Fibroblast of lung (primary cell): ENCODE measurements around the gene HPS1. TPM values are rescaled to one million over a fixed set of nuclear protein-coding genes. Genes with fewer than 3 reads are reported as not detected.
A peak's percentile ranks its signal among the peaks of the same experiment; 100 is the strongest.

ENCODE experiments used
- DNase-seq, 2 donors: peaks; one replicate each; pipeline versions ENCODE4 v3.0.0 to v3.0.0-alpha.2; 2010; ENCODE audit warnings: low read depth in 2 of 2
- H2AFZ ChIP-seq: 2 replicates; pipeline ENCODE4 v1.5.1; 2012; ENCODE audit warnings: low read length, control low read depth, inconsistent platforms
- H3K27ac ChIP-seq: 2 replicates; pipeline ENCODE4 v1.5.1; 2011; ENCODE audit warnings: low read length, control low read depth; ENCODE audit not compliant: insufficient read depth
- H3K27me3 ChIP-seq: 2 replicates; pipeline ENCODE4 v1.5.1; 2011; ENCODE audit warnings: mild to moderate bottlenecking, low read length; ENCODE audit not compliant: control insufficient read depth, insufficient read depth
- H3K36me3 ChIP-seq: 2 replicates; pipeline ENCODE4 v1.5.1; 2011; ENCODE audit warnings: low read length; ENCODE audit not compliant: control insufficient read depth, insufficient read depth
- H3K4me1 ChIP-seq: 2 replicates; pipeline ENCODE4 v1.5.1; 2011; ENCODE audit warnings: low read length; ENCODE audit not compliant: control insufficient read depth, insufficient read depth; ENCODE audit errors: extremely low read depth
- H3K4me2 ChIP-seq: 2 replicates; pipeline ENCODE4 v1.5.1; 2011; ENCODE audit warnings: low read length, control low read depth; ENCODE audit not compliant: insufficient read depth; ENCODE audit errors: extremely low read depth
- H3K4me3 ChIP-seq, 4 experiments: fragments of 200-600 bp in 1 of 4; sonication (generic) in 1 of 4; replicated peaks in 1 of 4; 2 replicates each; pipeline ENCODE4 v1.5.1; 2011 to 2016; ENCODE audit warnings: low read length in 4 of 4, low read depth in 3 of 4, mild to moderate bottlenecking in 3 of 4, control low read depth in 2 of 4, inconsistent platforms in 1 of 4, mixed read lengths in 1 of 4; ENCODE audit not compliant: insufficient read depth in 1 of 4; ENCODE audit errors: control extremely low read depth in 1 of 4
- H3K79me2 ChIP-seq: 2 replicates; pipeline ENCODE4 v1.5.1; 2012; ENCODE audit warnings: mild to moderate bottlenecking, low read length, inconsistent platforms; ENCODE audit not compliant: control insufficient read depth, insufficient read depth
- H3K9ac ChIP-seq: 2 replicates; pipeline ENCODE4 v1.5.1; 2011; ENCODE audit warnings: mild to moderate bottlenecking, low read length, control low read depth; ENCODE audit not compliant: insufficient read depth
- H3K9me3 ChIP-seq: 2 replicates; pipeline ENCODE4 v1.5.1; 2012; ENCODE audit warnings: low read depth, low read length; ENCODE audit not compliant: control insufficient read depth, insufficient read depth
- H4K20me1 ChIP-seq: 2 replicates; pipeline ENCODE4 v1.5.1; 2011; ENCODE audit warnings: low read length; ENCODE audit not compliant: control insufficient read depth, insufficient read depth; ENCODE audit errors: extremely low read depth
- EZH2 ChIP-seq: IDR thresholded peaks from 2 replicates; pipeline ENCODE4 v1.5.1; 2012; ENCODE audit warnings: low read length, control low read depth, mild to moderate bottlenecking; ENCODE audit errors: missing control alignments
- polyA plus RNA-seq, 2 donors: library from polyadenylated mRNA; depleted of rRNA in 1 of 2; stranded (reverse) in 1 of 2; unstranded in 1 of 2; fragments of >200 nt; gene quantifications; 2 replicates each; pipeline ENCODE4 v1.2.1, GENCODE V29; 2011 to 2012; ENCODE audit warnings: missing spikeins in 1 of 2
- total RNA-seq: library from RNA; depleted of rRNA; stranded (reverse); fragments of >200 nt; gene quantifications from 2 replicates; pipeline ENCODE4 v1.2.1, GENCODE V29; 2014
- TF ChIP-seq, protein P1 (sequence below), 2 donors: IDR thresholded peaks in 1 of 2; conservative IDR thresholded peaks in 1 of 2; 1 replicate in 1 of 2; 2 replicates in 1 of 2; pipeline ENCODE4 v1.5.1; 2011 to 2012; ENCODE audit warnings: low read length in 2 of 2, control low read depth in 1 of 2, inconsistent platforms in 1 of 2, low read depth in 1 of 2, mild to moderate bottlenecking in 1 of 2

The HPS1 gene
- total and polyA plus RNA-seq, 2 donors (not counting 1 experiment from before 2014, with no cell fraction given): 44.6 to 58.1 TPM

DNA sequence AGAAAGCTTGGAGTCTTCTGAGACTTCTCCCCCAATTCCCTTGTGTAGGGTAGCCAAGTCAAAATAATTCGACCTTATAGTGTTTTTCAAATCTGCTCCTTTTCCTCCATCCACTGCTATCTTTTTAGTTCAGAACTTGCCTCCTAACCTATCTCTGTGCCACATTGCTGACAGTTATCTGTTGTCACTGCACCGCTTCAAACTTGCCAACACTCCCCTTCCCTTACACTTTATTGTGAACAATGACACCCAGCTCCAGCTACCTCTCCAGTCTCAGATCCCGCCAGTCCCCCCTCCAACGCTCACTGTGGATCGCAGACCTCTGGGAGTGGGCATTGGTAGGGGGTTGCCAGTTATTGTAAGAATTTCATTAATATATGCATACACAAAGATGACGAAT lies 16.3 kb upstream of the HPS1 start:
- no peaks in the 10 kb centered on the region for H3K27me3 ChIP-seq
- no peak for DNase-seq
- H3K4me2 ChIP-seq: no peak overlapping the region
- TF ChIP-seq EZH2: no peak
- TF ChIP-seq, protein P1, sequence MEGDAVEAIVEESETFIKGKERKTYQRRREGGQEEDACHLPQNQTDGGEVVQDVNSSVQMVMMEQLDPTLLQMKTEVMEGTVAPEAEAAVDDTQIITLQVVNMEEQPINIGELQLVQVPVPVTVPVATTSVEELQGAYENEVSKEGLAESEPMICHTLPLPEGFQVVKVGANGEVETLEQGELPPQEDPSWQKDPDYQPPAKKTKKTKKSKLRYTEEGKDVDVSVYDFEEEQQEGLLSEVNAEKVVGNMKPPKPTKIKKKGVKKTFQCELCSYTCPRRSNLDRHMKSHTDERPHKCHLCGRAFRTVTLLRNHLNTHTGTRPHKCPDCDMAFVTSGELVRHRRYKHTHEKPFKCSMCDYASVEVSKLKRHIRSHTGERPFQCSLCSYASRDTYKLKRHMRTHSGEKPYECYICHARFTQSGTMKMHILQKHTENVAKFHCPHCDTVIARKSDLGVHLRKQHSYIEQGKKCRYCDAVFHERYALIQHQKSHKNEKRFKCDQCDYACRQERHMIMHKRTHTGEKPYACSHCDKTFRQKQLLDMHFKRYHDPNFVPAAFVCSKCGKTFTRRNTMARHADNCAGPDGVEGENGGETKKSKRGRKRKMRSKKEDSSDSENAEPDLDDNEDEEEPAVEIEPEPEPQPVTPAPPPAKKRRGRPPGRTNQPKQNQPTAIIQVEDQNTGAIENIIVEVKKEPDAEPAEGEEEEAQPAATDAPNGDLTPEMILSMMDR (conservative IDR thresholded peaks at IDR 0.05 in 1 of 2, IDR thresholded peaks at IDR 0.05 in 1 of 2; ENCODE audit: low read depth in 1 of 2, low read length in 2 of 2): no peak
- no peak overlapping the region for H3K27ac ChIP-seq
- H3K9me3 ChIP-seq: no peaks in the 10 kb centered on the region
- no peak overlapping the region for H3K4me3 ChIP-seq
- H4K20me1 ChIP-seq: no peaks in the 10 kb centered on the region
- H3K4me1 ChIP-seq: peaks cover 13% of the 10 kb centered on the region
- H2AFZ ChIP-seq: no peak overlapping the region
- H3K79me2 ChIP-seq: no peaks in the 10 kb centered on the region
- H3K9ac ChIP-seq: no peak overlapping the region
- H3K36me3 ChIP-seq: no peaks in the 10 kb centered on the region

DNA sequence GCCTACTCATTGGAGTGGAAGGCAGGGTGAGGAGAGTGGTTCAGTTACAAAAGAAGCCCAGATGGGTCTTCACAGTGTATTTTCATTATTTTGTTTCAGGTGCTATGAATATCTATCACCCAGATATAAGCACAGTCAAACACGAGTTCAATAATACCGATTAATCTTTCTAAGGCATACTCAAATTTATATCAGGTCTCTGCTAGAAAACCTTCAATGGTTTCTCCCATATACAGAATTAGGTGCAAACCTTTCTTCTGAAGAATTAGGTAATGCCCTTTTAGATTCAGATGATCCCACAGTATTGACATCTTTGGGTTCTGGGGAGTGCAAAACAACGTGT lies 14.7 kb upstream of the HPS1 start:
- Histone ChIP-seq H3K79me2 (no peaks in the 10 kb centered on the region), H3K9me3 (no peaks in the 10 kb centered on the region), H4K20me1 (no peaks in the 10 kb centered on the region), H3K4me1 (peaks cover 11% of the 10 kb centered on the region), H3K27me3 (no peaks in the 10 kb centered on the region), H3K9ac (no peak overlapping the region), H2AFZ (no peak overlapping the region), H3K36me3 (no peaks in the 10 kb centered on the region), H3K4me2 (peak overlapping the region; percentile 70), H3K4me3 (no peak overlapping the region), H3K27ac (peak overlapping the region; percentile 73)
- DNase-seq: no peak
- TF ChIP-seq EZH2: no peak
- TF ChIP-seq, protein P1 (conservative IDR thresholded peaks at IDR 0.05 in 1 of 2, IDR thresholded peaks at IDR 0.05 in 1 of 2; ENCODE audit: low read depth in 1 of 2, low read length in 2 of 2): no peak

DNA sequence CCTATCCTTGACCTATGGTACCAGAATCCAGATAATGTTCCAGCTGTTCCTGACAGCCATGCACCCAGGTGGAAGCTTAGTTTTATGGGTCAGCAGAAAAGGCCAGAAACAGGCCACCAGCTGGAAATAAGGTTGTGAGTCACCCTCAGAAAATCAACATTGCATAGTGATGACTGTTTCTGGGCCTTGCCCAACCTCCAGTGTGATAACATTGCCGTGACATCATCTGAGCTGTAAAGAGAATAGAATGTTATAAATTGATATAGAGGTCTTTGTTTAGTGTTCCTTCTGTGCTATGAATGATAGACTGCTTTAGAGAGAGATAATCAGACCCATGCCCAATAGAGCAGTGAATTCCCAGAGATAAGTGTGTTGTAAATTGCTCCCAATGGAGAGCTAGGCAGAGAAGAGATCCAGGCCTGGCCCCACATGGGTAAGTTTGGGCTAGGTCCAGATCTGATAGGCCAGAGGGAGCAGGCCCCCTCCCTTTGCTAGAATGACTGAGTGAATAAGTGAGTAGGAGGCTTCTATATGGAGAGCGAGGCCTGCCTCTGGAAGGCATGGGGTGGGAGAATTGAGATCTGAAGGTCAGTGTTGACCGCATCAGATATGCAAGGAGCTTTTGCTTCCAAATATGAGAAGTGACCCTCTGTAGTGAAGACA lies 14.2 kb upstream of the HPS1 start:
- Histone ChIP-seq H3K36me3 (no peaks in the 10 kb centered on the region), H3K9ac (no peak overlapping the region)
- no peak for TF ChIP-seq EZH2
- TF ChIP-seq, protein P1 (conservative IDR thresholded peaks at IDR 0.05 in 1 of 2, IDR thresholded peaks at IDR 0.05 in 1 of 2; ENCODE audit: low read depth in 1 of 2, low read length in 2 of 2): no peak

More for the DNA sequence above, 14.2 kb upstream of the HPS1 start:
- Histone ChIP-seq H3K4me2 (peak overlapping the region; percentile 70), H3K79me2 (no peaks in the 10 kb centered on the region), H3K27ac (peak overlapping the region; percentile 73), H2AFZ (no peak overlapping the region), H3K4me3 (no peak overlapping the region), H4K20me1 (no peaks in the 10 kb centered on the region), H3K9me3 (no peaks in the 10 kb centered on the region), H3K4me1 (peaks cover 11% of the 10 kb centered on the region), H3K27me3 (no peaks in the 10 kb centered on the region)
- DNase-seq: peak; percentile 93 to 95
